Lower lobe of right lung (tissue), 2 donors: ENCODE results near the gene MST1R. TPM values are rescaled to one million over a fixed set of nuclear protein-coding genes. Genes with fewer than 3 reads are reported as not detected.
"Not testable (repeated sequence)": the region's sequence is repeated elsewhere in the genome, so short reads cannot be mapped to it uniquely, and the experiment has no call there.

Experiments
- ATAC-seq, 2 donors: fragments of 200-7000 bp; cut with Tn5 transposase; one replicate each; pipeline ENCODE4 v1.9.1; 2020 to 2022; ENCODE audit warnings: mild to moderate bottlenecking in 2 of 2, moderate library complexity in 2 of 2
- DNase-seq: peaks from one replicate; pipeline ENCODE4 v3.0.0-alpha.2; 2020
- H3K27ac ChIP-seq: fragments of 200-600 bp; one replicate; pipeline ENCODE4 v1.8.0; 2022
- H3K27me3 ChIP-seq: fragments of 200-600 bp; one replicate; pipeline ENCODE4 v1.8.0; 2022; ENCODE audit warnings: low read depth
- H3K36me3 ChIP-seq: fragments of 200-600 bp; one replicate; pipeline ENCODE4 v1.8.0; 2022; ENCODE audit warnings: mild to moderate bottlenecking
- H3K4me1 ChIP-seq: fragments of 200-600 bp; one replicate; pipeline ENCODE4 v1.8.0; 2022
- H3K4me3 ChIP-seq: fragments of 200-600 bp; one replicate; pipeline ENCODE4 v1.8.0; 2022; ENCODE audit warnings: mild to moderate bottlenecking
- H3K9me3 ChIP-seq: fragments of 200-600 bp; one replicate; pipeline ENCODE4 v1.8.0; 2022
- CTCF ChIP-seq: fragments of 200-600 bp; IDR thresholded peaks from one replicate; pipeline ENCODE4 v1.8.0; 2022; ENCODE audit warnings: antibody characterized with exemption, mild to moderate bottlenecking
- intact Hi-C: fragments of 100-400 bp; cut with DNase I; formaldehyde crosslinking; loops from one replicate; pipeline ENCODE4 v1.11.0; 2022
- total RNA-seq: library from RNA; stranded (reverse); fragmentation: NEBNext Ultra II Directional; extraction: Animal tissue kit (Norgen Biotek cat#: 25700); gene quantifications from one replicate; pipeline ENCODE4 v1.2.1, GENCODE V29; 2021
- donor health status: DM: no; HTN: yes; CAD: no; lungs with severe emphysema.

The MST1R gene
- total RNA-seq, 1 donor from 2014 or later, result 27.3 TPM

- no peak for TF ChIP-seq CTCF
- H3K27me3 ChIP-seq, result no peaks in the 10 kb centered on the region
- H3K4me3 ChIP-seq, result no peak overlapping the region
- no peak overlapping the region for H3K27ac ChIP-seq
- H3K4me1 ChIP-seq, result peaks cover 15% of the 10 kb centered on the region
- H3K36me3 ChIP-seq, result no peaks in the 10 kb centered on the region
- no peaks in the 10 kb centered on the region for H3K9me3 ChIP-seq
- intact Hi-C loops, result no loop called here
- DNase-seq, result no peak
- ATAC-seq, result no peak
Measured at GRCh38 chr3:49937090-49937489, 33.4 kb upstream of the MST1R start.

GRCh38 chr3:49932281-49932680, 28.6 kb upstream of the MST1R start:
- H3K27me3 ChIP-seq, H3K9me3 ChIP-seq, ATAC-seq, H3K4me3 ChIP-seq, H3K36me3 ChIP-seq, DNase-seq, intact Hi-C loops, H3K27ac ChIP-seq: not testable (repeated sequence)
- H3K4me1 ChIP-seq, result peaks cover 25% of the 10 kb centered on the region

GRCh38 chr3:49930922-49931321, 27.2 kb upstream of the MST1R start:
- DNase-seq (no peak), ATAC-seq (no peak)
- intact Hi-C loops, result no loop called here
- no peak for TF ChIP-seq CTCF
- H3K4me3 ChIP-seq, result no peak overlapping the region
- no peaks in the 10 kb centered on the region for H3K9me3 ChIP-seq
- peaks cover 25% of the 10 kb centered on the region for H3K4me1 ChIP-seq
- H3K36me3 ChIP-seq, result no peaks in the 10 kb centered on the region
- H3K27me3 ChIP-seq, result no peaks in the 10 kb centered on the region
- H3K27ac ChIP-seq, result no peak overlapping the region

GRCh38 chr3:49930168-49930690, 26.6 kb upstream of the MST1R start:
- no peak for DNase-seq
- TF ChIP-seq CTCF, result no peak
- ATAC-seq, result peak in 1 of 2 donors; percentile 1
- Histone ChIP-seq H3K9me3 (no peaks in the 10 kb centered on the region), H3K4me3 (peak overlapping the region; percentile 88), H3K27ac (peak overlapping the region; percentile 85), H3K4me1 (peaks cover 25% of the 10 kb centered on the region), H3K27me3 (no peaks in the 10 kb centered on the region), H3K36me3 (no peaks in the 10 kb centered on the region)
- intact Hi-C loops, result no loop called here

GRCh38 chr3:49929291-49930167, 25.9 kb upstream of the MST1R start, which contains the start of gene MON1A:
MON1A (minus strand) TSS chr3:49929811; CDS start chr3:49913346, 16,465 bp downstream.
- peak; percentile 41 for TF ChIP-seq CTCF
- DNase-seq (peak; percentile 97), ATAC-seq (peak; percentile 99)
- Histone ChIP-seq H3K4me1 (peaks cover 25% of the 10 kb centered on the region), H3K9me3 (no peaks in the 10 kb centered on the region), H3K36me3 (no peaks in the 10 kb centered on the region), H3K27me3 (no peaks in the 10 kb centered on the region), H3K27ac (peak within 1 kb of the TSS; percentile 85), H3K4me3 (peak within 1 kb of the TSS; percentile 88)
- intact Hi-C loops, result no loop called here

GRCh38 chr3:49928481-49929017, 24.9 kb upstream of the MST1R start:
- DNase-seq, result no peak
- peak; percentile 30 to 33 for ATAC-seq
- Histone ChIP-seq H3K27ac (peak overlapping the region; percentile 33), H3K9me3 (no peaks in the 10 kb centered on the region), H3K4me1 (peaks cover 25% of the 10 kb centered on the region), H3K27me3 (no peaks in the 10 kb centered on the region), H3K4me3 (peak overlapping the region; percentile 88), H3K36me3 (no peaks in the 10 kb centered on the region)
- intact Hi-C loops, result no loop called here
- no peak for TF ChIP-seq CTCF
